Lung (tissue), 12 donors: ENCODE results near the gene RASSF5. TPM values are rescaled to one million over a fixed set of nuclear protein-coding genes. Genes with fewer than 3 reads are reported as not detected.

Source experiments
- ATAC-seq: fragments of 200-7000 bp; cut with Tn5 transposase; one replicate; pipeline ENCODE4 v1.9.1; 2020; ENCODE audit warnings: moderate number of reproducible peaks; ENCODE audit not compliant: insufficient read depth, low FRiP score
- DNase-seq, 3 donors: peaks; one replicate each; pipeline ENCODE4 v3.0.0-alpha.2; 2013 to 2017
- H3K27ac ChIP-seq, 2 donors: one replicate each; pipeline ENCODE4 v1.5.1; 2013; ENCODE audit warnings: mild to moderate bottlenecking in 2 of 2, moderate library complexity in 2 of 2, control low read depth in 1 of 2, inconsistent platforms in 1 of 2, low read depth in 1 of 2, low read length in 1 of 2
- H3K27me3 ChIP-seq, 3 donors: one replicate each; pipeline ENCODE4 v1.5.1; 2013; ENCODE audit warnings: low read length in 2 of 3; ENCODE audit not compliant: control insufficient read depth in 3 of 3, insufficient read depth in 3 of 3
- H3K36me3 ChIP-seq, 4 donors: one replicate each; pipeline ENCODE4 v1.5.1; 2013; ENCODE audit warnings: low read length in 4 of 4, mild to moderate bottlenecking in 1 of 4, moderate library complexity in 1 of 4; ENCODE audit not compliant: control insufficient read depth in 4 of 4, insufficient read depth in 4 of 4
- H3K4me1 ChIP-seq, 5 donors: one replicate each; pipeline ENCODE4 v1.5.1; 2013; ENCODE audit warnings: low read length in 5 of 5, mild to moderate bottlenecking in 2 of 5, moderate library complexity in 1 of 5; ENCODE audit not compliant: control insufficient read depth in 5 of 5, insufficient read depth in 5 of 5
- H3K4me3 ChIP-seq: one replicate; pipeline ENCODE4 v1.5.1; 2013; ENCODE audit warnings: mild to moderate bottlenecking, control low read depth, moderate library complexity
- H3K9ac ChIP-seq, 2 donors: one replicate each; pipeline ENCODE4 v1.5.1; 2013; ENCODE audit warnings: low read length in 2 of 2, control low read depth in 1 of 2; ENCODE audit not compliant: insufficient read depth in 1 of 2
- H3K9me3 ChIP-seq, 4 donors: one replicate each; pipeline ENCODE4 v1.5.1; 2013; ENCODE audit warnings: low read length in 3 of 4, mild to moderate bottlenecking in 1 of 4, moderate library complexity in 1 of 4; ENCODE audit not compliant: control insufficient read depth in 4 of 4, insufficient read depth in 3 of 4
- CTCF ChIP-seq: IDR thresholded peaks from 2 replicates; pipeline ENCODE4 v1.5.1; 2012; ENCODE audit warnings: mild to moderate bottlenecking; ENCODE audit errors: control extremely low read depth, extremely low read depth
- WGBS, 2 donors: extraction: QIAGEN DNeasy Blood & Tissue Kit; methylation state at CpG; one replicate each; pipeline ENCODE4 v1.1.7; 2013; 5-methylcytosine and 5-hydroxymethylcytosine counted together
- polyA plus RNA-seq, 2 donors: library from polyadenylated mRNA; stranded (reverse); fragments of 200-250 nt; gene quantifications; one replicate each; pipeline ENCODE4 v1.2.1, GENCODE V29; 2013
- total RNA-seq, 2 donors: library from RNA; depleted of rRNA in 1 of 2; stranded (reverse); fragments of >200 nt in 1 of 2; gene quantifications; one replicate each; pipeline ENCODE4 v1.2.1, GENCODE V29; 2014 to 2021
- donor health status: control.
- donor health status: control.
- donor health status: Bipolar disorder and iron deficiency.
- donor health status: healthy.
- donor health status: DM: yes; HTN: yes; CAD: no.

The RASSF5 gene
- total and polyA plus RNA-seq, 4 donors = 10.3 to 38.2 (median 30.7) TPM

DNA sequence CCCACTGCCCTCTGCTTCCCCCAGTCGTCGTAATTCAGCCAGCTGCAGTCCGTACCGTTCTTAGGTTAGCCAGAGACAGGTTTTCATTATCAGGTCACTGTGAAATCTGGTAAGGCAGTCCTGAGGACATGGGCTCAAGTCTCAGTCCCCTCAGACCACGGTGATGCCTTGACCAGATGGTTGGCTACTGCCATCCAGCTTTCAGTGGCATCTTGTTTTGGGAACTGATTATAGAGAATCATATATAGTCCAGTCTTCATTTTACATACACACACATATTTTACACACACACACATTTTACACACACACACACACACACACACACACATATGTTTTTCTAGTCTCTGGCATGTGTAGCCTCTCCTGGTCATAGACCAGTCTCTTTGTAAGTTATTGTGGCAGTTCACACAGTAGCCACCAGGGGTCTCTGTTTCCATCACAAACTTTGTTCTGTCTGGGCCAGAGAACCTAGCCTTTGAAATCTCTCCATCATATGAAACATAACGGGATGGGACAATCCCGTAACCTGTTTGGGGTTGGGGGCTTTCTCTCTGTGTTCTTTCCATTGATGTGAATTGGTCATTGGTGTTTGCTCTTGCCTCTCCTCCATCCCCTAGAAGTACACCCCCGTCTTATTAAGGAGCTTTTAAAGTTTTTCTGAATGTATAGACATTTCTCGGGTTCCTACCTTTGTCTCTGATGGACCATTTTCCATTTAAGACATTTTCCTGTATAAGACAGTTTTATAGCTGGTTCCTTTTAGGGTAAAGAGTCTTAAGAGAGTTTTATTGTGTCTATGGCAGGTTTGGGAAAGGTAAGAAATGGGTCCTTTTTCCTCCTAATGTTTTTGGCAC, 45.5 kb upstream of the RASSF5 start:
- Histone ChIP-seq H3K36me3 (peaks cover 0 to 16% (median 11%) of the 10 kb centered on the region in 4 donors), H3K27ac (peak overlapping the region in 1 of 2 donors; percentile 37), H3K27me3 (no peaks in the 10 kb centered on the region), H3K4me3 (no peak overlapping the region), H3K4me1 (peaks cover 0 to 4% (median 0%) of the 10 kb centered on the region in 5 donors), H3K9me3 (no peaks in the 10 kb centered on the region), H3K9ac (no peak overlapping the region)
- no peak for ATAC-seq
- 70 to 72% methylated on average over 9 of the region's 9 CpGs for WGBS, 2 donors
- TF ChIP-seq CTCF = peak; percentile 56
- peak; percentile 78 to 82 (median 82) for DNase-seq

GRCh38 chr1:206463137-206463536, 44.2 kb upstream of the RASSF5 start:
- 67 to 77% methylated on average over 1 of the region's 1 CpG for WGBS, 2 donors
- H3K4me1 ChIP-seq = peaks cover 0 to 5% (median 0%) of the 10 kb centered on the region in 5 donors
- no peak for TF ChIP-seq CTCF

GRCh38 chr1:206463911-206464310, 43.4 kb upstream of the RASSF5 start:
- H3K27ac ChIP-seq = no peak overlapping the region
- H3K27me3 ChIP-seq = no peaks in the 10 kb centered on the region
- 94 to 98% methylated on average over 8 of the region's 8 CpGs for WGBS, 2 donors
- TF ChIP-seq CTCF = no peak
- no peak overlapping the region for H3K9ac ChIP-seq
- no peak for DNase-seq
- no peak overlapping the region for H3K4me3 ChIP-seq
- H3K36me3 ChIP-seq = peaks cover 0 to 13% (median 6%) of the 10 kb centered on the region in 4 donors
- ATAC-seq = no peak
- peaks cover 0 to 5% (median 0%) of the 10 kb centered on the region in 5 donors for H3K4me1 ChIP-seq
- H3K9me3 ChIP-seq = no peaks in the 10 kb centered on the region

More at GRCh38 chr1:206463137-206463536, 44.2 kb upstream of the RASSF5 start:
- Histone ChIP-seq H3K9ac (no peak overlapping the region), H3K4me3 (no peak overlapping the region), H3K36me3 (peaks cover 0 to 16% (median 11%) of the 10 kb centered on the region in 4 donors), H3K27ac (no peak overlapping the region), H3K27me3 (no peaks in the 10 kb centered on the region), H3K9me3 (no peaks in the 10 kb centered on the region)
- no peak for ATAC-seq
- no peak for DNase-seq
